Glutamatergic neuron (in vitro differentiated cells): ENCODE measurements around the gene KRTAP9-7. TPM values are rescaled to one million over a fixed set of nuclear protein-coding genes. Genes with fewer than 3 reads are reported as not detected.

Experiments used
- DNase-seq: peaks from one replicate; pipeline ENCODE4 v3.0.0; 2022
- H3K27ac Mint-ChIP-seq: one replicate; pipeline ENCODE4 v1.8.0; 2020; ENCODE audit warnings: mild to moderate bottlenecking, mixed read lengths, inconsistent platforms; ENCODE audit not compliant: unreplicated experiment
- H3K27me3 Mint-ChIP-seq: one replicate; pipeline ENCODE4 v1.8.0; 2020; ENCODE audit warnings: mild to moderate bottlenecking, moderate library complexity, mixed read lengths, inconsistent platforms; ENCODE audit not compliant: unreplicated experiment
- H3K36me3 Mint-ChIP-seq: one replicate; pipeline ENCODE4 v1.8.0; 2020; ENCODE audit warnings: mild to moderate bottlenecking, mixed read lengths, inconsistent platforms; ENCODE audit not compliant: unreplicated experiment
- H3K4me1 Mint-ChIP-seq: one replicate; pipeline ENCODE4 v1.8.0; 2020; ENCODE audit warnings: mild to moderate bottlenecking, low read depth, mixed read lengths, inconsistent platforms; ENCODE audit not compliant: unreplicated experiment
- H3K4me3 Mint-ChIP-seq: one replicate; pipeline ENCODE4 v1.8.0; 2020; ENCODE audit warnings: mild to moderate bottlenecking, mixed read lengths, inconsistent platforms; ENCODE audit not compliant: unreplicated experiment
- H3K9me3 Mint-ChIP-seq: one replicate; pipeline ENCODE4 v1.8.0; 2020; ENCODE audit warnings: mild to moderate bottlenecking, moderate library complexity, mixed read lengths, inconsistent platforms; ENCODE audit not compliant: unreplicated experiment
- total RNA-seq: library from RNA; stranded (reverse); fragmentation: NEBNext Ultra II Directional; extraction: Animal tissue kit (Norgen Biotek cat#: 25700); gene quantifications from one replicate; pipeline ENCODE4 v1.2.1, GENCODE V29; 2021; ENCODE audit not compliant: unreplicated experiment
- TF ChIP-seq, protein P1 (sequence below): fragments of 200-600 bp; sonication (generic); IDR thresholded peaks from one replicate; pipeline ENCODE4 v1.5.0; 2021; ENCODE audit not compliant: partially characterized antibody, unreplicated experiment

Gene KRTAP9-7
- total RNA-seq, 1 donor from 2014 or later, result not detected

- Mint-ChIP-seq H3K36me3 (peaks cover 6% of the 10 kb centered on the region), H3K4me3 (no peak overlapping the region), H3K27ac (no peak overlapping the region), H3K27me3 (peaks cover 12% of the 10 kb centered on the region), H3K9me3 (peaks cover 11% of the 10 kb centered on the region), H3K4me1 (peaks cover 8% of the 10 kb centered on the region)
- no peak for DNase-seq
- TF ChIP-seq, protein P1, sequence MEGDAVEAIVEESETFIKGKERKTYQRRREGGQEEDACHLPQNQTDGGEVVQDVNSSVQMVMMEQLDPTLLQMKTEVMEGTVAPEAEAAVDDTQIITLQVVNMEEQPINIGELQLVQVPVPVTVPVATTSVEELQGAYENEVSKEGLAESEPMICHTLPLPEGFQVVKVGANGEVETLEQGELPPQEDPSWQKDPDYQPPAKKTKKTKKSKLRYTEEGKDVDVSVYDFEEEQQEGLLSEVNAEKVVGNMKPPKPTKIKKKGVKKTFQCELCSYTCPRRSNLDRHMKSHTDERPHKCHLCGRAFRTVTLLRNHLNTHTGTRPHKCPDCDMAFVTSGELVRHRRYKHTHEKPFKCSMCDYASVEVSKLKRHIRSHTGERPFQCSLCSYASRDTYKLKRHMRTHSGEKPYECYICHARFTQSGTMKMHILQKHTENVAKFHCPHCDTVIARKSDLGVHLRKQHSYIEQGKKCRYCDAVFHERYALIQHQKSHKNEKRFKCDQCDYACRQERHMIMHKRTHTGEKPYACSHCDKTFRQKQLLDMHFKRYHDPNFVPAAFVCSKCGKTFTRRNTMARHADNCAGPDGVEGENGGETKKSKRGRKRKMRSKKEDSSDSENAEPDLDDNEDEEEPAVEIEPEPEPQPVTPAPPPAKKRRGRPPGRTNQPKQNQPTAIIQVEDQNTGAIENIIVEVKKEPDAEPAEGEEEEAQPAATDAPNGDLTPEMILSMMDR, result no peak
These were observed 35.6 kb downstream of the KRTAP9-7 start for GRCh38 chr17:41311111-41311510.

- H3K9me3 Mint-ChIP-seq, result peaks cover 3% of the 10 kb centered on the region
These were observed 39.8 kb downstream of the KRTAP9-7 start, which contains the start of gene KRTAP17-1 for GRCh38 chr17:41315204-41315794. Gene KRTAP17-1, minus strand, starts transcription at chr17:41315710. Its CDS starts 60 bp downstream, at chr17:41315650.

DNA sequence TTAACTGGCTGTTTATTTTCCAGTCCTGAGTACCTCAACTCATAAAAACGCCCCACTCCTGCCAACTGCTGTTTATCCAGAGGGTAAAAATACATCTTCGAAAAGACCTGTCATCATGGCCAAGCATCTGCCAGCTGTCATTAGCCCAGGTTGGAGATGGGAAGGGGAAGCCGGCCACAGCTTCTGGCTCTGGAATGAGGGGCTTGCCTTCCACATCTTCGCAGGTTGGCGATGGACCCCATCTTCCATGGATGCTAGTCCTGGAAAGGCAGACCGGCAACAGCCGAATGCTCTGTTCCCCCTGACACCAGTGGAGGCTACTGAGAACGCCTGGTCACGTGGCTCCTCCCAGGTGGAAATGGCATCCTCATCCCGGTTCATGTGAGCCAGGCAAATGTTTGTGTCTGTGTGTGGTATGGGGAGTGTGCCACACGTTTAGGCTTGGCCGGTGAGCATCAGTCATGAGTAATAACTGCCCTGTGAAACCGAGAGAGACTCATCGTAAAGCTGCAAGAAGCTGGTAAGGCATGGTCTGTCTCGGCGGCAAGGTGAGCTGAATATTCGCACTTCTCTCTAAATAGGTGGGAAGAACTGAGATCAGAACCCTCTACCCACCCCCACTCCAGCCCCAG, 40.4 kb downstream of the KRTAP9-7 start:
- H3K27ac Mint-ChIP-seq, result no peak overlapping the region
- H3K4me1 Mint-ChIP-seq, result no peaks in the 10 kb centered on the region
- no peak overlapping the region for H3K4me3 Mint-ChIP-seq
- H3K36me3 Mint-ChIP-seq, result peaks cover 9% of the 10 kb centered on the region
- peaks cover 1% of the 10 kb centered on the region for H3K27me3 Mint-ChIP-seq
- H3K9me3 Mint-ChIP-seq, result peaks cover 3% of the 10 kb centered on the region
- no peak for DNase-seq
- TF ChIP-seq, protein P1, result no peak

More at GRCh38 chr17:41315204-41315794, 39.8 kb downstream of the KRTAP9-7 start, which contains the start of gene KRTAP17-1:
- Mint-ChIP-seq H3K27me3 (peaks cover 1% of the 10 kb centered on the region), H3K4me1 (no peaks in the 10 kb centered on the region), H3K27ac (no peak within 1 kb of the TSS), H3K36me3 (peaks cover 9% of the 10 kb centered on the region), H3K4me3 (no peak within 1 kb of the TSS)
- no peak for DNase-seq
- TF ChIP-seq, protein P1, result no peak

DNA sequence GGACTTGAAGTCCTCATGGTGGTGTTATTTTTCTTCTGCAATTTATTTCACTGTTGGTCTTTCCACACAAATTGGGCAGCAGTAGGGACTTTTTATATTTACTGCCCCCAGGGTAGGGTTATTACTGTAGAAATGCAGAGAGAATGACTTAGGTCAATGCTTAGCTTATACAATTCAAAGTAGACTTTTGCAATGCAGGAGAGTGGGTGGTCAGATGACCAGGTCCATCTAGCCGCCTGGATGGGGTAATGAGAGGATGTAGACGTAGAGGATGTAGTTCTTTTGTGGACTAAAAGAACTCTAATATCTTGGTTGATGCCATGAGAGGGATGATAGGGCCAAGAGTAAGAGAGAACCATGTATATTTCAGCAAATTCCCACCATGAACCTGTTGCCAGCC, 42.7 kb downstream of the KRTAP9-7 start:
- Mint-ChIP-seq H3K27ac (no peak overlapping the region), H3K4me1 (peaks cover 2% of the 10 kb centered on the region), H3K27me3 (peaks cover 1% of the 10 kb centered on the region), H3K9me3 (peaks cover 1% of the 10 kb centered on the region), H3K4me3 (no peak overlapping the region), H3K36me3 (peaks cover 9% of the 10 kb centered on the region)
- no peak for DNase-seq
- TF ChIP-seq, protein P1, result no peak
